MCF 10A (cell line): Measurements from ENCODE around the gene PMEPA1. TPM values are rescaled to one million over a fixed set of nuclear protein-coding genes. Genes with fewer than 3 reads are reported as not detected.
A peak's percentile ranks its signal among the peaks of the same experiment; 100 is the strongest.

Source experiments
- BruUV-seq: library from RNA; stranded (reverse); fragments of 400-500 nt; replicated peaks from 2 replicates; lab custom pipeline; 2021; lab: Mats Ljungman, UMichigan
- CTCF ChIA-PET: fragments of 300-600 bp; sonication (Branson Sonifier 250); formaldehyde crosslinking; extraction: SDS; loops from one replicate; lab custom pipeline; 2021; ENCODE audit warnings: antibody characterized with exemption, inconsistent platforms; lab: Yijun Ruan, JAX
- POLR2A ChIA-PET: fragments of 300-600, 350-650 bp; sonication (Branson Sonifier 250); formaldehyde crosslinking; extraction: SDS; loops from one replicate; lab custom pipeline; 2020; ENCODE audit warnings: antibody characterized with exemption, inconsistent platforms; lab: Yijun Ruan, JAX
- DNase-seq: peaks from one replicate; pipeline ENCODE4 v3.0.0-alpha.2; 2018; ENCODE audit not compliant: unreplicated experiment
- H3K27ac Mint-ChIP-seq: one replicate; pipeline ENCODE4 v1.8.0; 2022; ENCODE audit warnings: mild to moderate bottlenecking, low read depth, mixed read lengths; ENCODE audit not compliant: unreplicated experiment
- H3K27me3 Mint-ChIP-seq: one replicate; pipeline ENCODE4 v1.8.0; 2022; ENCODE audit warnings: mixed read lengths; ENCODE audit not compliant: insufficient read depth, unreplicated experiment
- H3K36me3 Mint-ChIP-seq: one replicate; pipeline ENCODE4 v1.8.0; 2022; ENCODE audit warnings: mild to moderate bottlenecking, moderate library complexity, mixed read lengths; ENCODE audit not compliant: insufficient read depth, unreplicated experiment
- H3K4me1 Mint-ChIP-seq: one replicate; pipeline ENCODE4 v1.8.0; 2022; ENCODE audit warnings: mixed read lengths; ENCODE audit not compliant: insufficient read depth, unreplicated experiment
- H3K4me3 Mint-ChIP-seq: one replicate; pipeline ENCODE4 v1.8.0; 2022; ENCODE audit warnings: mild to moderate bottlenecking, moderate library complexity, mixed read lengths; ENCODE audit not compliant: unreplicated experiment
- H3K9me3 Mint-ChIP-seq: one replicate; pipeline ENCODE4 v1.8.0; 2022; ENCODE audit warnings: mixed read lengths; ENCODE audit not compliant: unreplicated experiment
- intact Hi-C: fragments of 100-400 bp; cut with micrococcal nuclease; formaldehyde crosslinking; loops from 2 replicates; pipeline ENCODE4 v1.14.1; 2022
- total RNA-seq: library from RNA; stranded (reverse); gene quantifications from 2 replicates; pipeline ENCODE4 v1.2.3, GENCODE V29; 2022
- TF ChIP-seq, protein P1 (sequence below): fragments of 200-600 bp; IDR thresholded peaks from one replicate; pipeline ENCODE4 v1.8.0; 2022; ENCODE audit warnings: antibody characterized with exemption, mild to moderate bottlenecking; ENCODE audit not compliant: unreplicated experiment

Gene PMEPA1
- total RNA-seq, 1 experiment from 2014 or later, result 68.5 TPM

DNA sequence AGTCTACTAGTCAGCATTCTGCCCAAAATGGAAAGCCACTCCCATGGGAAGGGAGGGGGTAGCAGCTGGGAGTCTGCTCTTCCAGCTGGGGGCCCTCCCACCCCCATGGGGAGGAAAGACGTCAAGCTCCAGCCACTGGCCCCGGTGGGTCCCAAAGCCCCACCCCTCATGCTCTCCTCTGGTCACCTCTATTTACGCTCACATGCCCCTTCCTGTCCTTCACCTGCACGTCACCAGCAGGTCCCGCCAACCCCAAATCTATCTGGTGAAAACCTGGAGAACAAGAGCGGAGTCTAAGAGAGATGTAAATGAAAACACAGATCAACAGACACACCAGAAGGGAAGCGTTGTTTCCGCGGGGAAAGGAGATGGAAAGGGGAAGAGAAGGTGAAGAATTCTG, 59.5 kb downstream of the PMEPA1 start:
- no TSS peak for BruUV-seq
- DNase-seq, result no peak
- peaks cover 5% of the 10 kb centered on the region for H3K4me1 Mint-ChIP-seq

DNA sequence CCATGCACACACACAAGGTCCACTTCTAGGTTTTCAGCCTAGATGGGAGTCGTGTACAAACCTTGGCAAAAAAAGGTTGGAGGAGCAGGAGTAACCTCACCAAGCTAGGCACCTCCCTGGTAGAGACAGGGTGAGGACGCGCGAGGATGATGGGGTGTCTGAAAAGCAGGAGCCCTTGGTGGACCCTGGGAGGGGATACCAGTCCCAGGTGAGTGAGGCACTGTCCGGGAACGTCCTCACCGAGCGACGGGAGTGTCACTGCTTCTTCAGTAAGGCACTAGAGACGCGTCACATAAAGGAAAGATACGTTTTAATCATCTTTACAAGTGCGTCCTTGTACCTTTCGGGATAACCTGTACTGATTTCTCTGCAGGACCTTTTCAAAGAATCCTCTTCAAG, 60.2 kb downstream of the PMEPA1 start:
- H3K4me3 Mint-ChIP-seq, result no peak overlapping the region
- H3K36me3 Mint-ChIP-seq, result peaks cover 29% of the 10 kb centered on the region
- DNase-seq, result no peak
- TF ChIP-seq, protein P1, sequence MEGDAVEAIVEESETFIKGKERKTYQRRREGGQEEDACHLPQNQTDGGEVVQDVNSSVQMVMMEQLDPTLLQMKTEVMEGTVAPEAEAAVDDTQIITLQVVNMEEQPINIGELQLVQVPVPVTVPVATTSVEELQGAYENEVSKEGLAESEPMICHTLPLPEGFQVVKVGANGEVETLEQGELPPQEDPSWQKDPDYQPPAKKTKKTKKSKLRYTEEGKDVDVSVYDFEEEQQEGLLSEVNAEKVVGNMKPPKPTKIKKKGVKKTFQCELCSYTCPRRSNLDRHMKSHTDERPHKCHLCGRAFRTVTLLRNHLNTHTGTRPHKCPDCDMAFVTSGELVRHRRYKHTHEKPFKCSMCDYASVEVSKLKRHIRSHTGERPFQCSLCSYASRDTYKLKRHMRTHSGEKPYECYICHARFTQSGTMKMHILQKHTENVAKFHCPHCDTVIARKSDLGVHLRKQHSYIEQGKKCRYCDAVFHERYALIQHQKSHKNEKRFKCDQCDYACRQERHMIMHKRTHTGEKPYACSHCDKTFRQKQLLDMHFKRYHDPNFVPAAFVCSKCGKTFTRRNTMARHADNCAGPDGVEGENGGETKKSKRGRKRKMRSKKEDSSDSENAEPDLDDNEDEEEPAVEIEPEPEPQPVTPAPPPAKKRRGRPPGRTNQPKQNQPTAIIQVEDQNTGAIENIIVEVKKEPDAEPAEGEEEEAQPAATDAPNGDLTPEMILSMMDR, result no peak
- CTCF ChIA-PET, result interaction anchor here (0.6 to 5.7 kb wide), 2 partner anchors 27 to 101 kb away, joined by 4 to 20 read pairs; no protein-coding TSS in a partner anchor
- POLR2A ChIA-PET, result no interaction called here
- H3K9me3 Mint-ChIP-seq, result no peaks in the 10 kb centered on the region
- intact Hi-C loops, result no loop called here
- no TSS peak for BruUV-seq
- H3K27ac Mint-ChIP-seq, result peak overlapping the region; percentile 16
- no peaks in the 10 kb centered on the region for H3K27me3 Mint-ChIP-seq
- H3K4me1 Mint-ChIP-seq, result peaks cover 3% of the 10 kb centered on the region

More for the DNA sequence above, 59.5 kb downstream of the PMEPA1 start:
- ChIA-PET POLR2A (no interaction called here), CTCF (interaction anchor here (0.6 kb wide), 1 partner anchor 102 kb away, joined by 4 read pairs; no protein-coding TSS in a partner anchor)
- Mint-ChIP-seq H3K9me3 (no peaks in the 10 kb centered on the region), H3K27ac (peak overlapping the region; percentile 16), H3K36me3 (peaks cover 29% of the 10 kb centered on the region), H3K4me3 (no peak overlapping the region), H3K27me3 (no peaks in the 10 kb centered on the region)
- intact Hi-C loops, result no loop called here
- TF ChIP-seq, protein P1, result no peak

DNA sequence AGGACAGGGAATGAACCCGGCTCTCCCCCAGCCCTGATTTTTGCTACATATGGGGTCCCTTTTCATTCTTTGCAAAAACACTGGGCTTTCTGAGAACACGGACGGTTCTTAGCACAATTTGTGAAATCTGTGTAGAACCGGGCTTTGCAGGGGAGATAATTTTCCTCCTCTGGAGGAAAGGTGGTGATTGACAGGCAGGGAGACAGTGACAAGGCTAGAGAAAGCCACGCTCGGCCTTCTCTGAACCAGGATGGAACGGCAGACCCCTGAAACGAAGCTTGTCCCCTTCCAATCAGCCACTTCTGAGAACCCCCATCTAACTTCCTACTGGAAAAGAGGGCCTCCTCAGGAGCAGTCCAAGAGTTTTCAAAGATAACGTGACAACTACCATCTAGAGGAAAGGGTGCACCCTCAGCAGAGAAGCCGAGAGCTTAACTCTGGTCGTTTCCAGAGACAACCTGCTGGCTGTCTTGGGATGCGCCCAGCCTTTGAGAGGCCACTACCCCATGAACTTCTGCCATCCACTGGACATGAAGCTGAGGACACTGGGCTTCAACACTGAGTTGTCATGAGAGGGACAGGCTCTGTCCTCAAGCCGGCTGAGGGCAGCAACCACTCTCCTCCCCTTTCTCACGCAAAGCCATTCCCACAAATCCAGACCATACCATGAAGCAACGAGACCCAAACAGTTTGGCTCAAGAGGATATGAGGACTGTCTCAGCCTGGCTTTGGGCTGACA, 60.8 kb downstream of the PMEPA1 start:
- H3K27me3 Mint-ChIP-seq, result no peaks in the 10 kb centered on the region
- CTCF ChIA-PET, result interaction anchor here (0.7 to 5.7 kb wide), 3 partner anchors 22 to 383 kb away, joined by 4 to 20 read pairs (median 6); no protein-coding TSS in a partner anchor
- H3K36me3 Mint-ChIP-seq, result peaks cover 29% of the 10 kb centered on the region
- no peak for DNase-seq
- POLR2A ChIA-PET, result interaction anchor here (1.6 kb wide), 1 partner anchor 36 kb away, joined by 4 read pairs; no protein-coding TSS in a partner anchor
- H3K27ac Mint-ChIP-seq, result peak overlapping the region; percentile 16
- TF ChIP-seq, protein P1, result no peak
- BruUV-seq, result no TSS peak
- no peaks in the 10 kb centered on the region for H3K4me1 Mint-ChIP-seq
- H3K9me3 Mint-ChIP-seq, result peaks cover 5% of the 10 kb centered on the region
- intact Hi-C loops, result no loop called here
- no peak overlapping the region for H3K4me3 Mint-ChIP-seq
